ENCODE data around the gene CACNA2D3.

CACNA2D3 gene

DNA sequence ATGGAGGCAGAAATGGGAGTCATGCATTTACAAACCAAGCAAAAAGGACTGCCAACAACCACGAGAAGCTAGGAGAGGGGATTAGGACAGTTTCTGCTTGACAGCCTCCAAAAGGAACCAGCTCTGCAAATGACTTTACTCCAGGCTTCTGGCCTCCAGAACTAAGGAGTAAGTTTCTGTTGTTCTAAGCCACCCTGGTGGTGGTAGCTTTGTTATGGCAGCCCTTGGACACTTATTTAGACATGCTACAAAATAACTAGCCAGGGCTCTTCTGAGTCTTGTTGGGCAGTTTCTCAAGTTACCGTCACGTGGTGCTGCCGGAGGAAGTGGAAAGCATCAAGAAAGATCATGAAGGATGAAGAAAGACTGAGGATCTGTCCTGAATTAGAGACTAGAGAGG, 419.0 kb downstream of the CACNA2D3 start:
- no peak for DNase-seq

DNA sequence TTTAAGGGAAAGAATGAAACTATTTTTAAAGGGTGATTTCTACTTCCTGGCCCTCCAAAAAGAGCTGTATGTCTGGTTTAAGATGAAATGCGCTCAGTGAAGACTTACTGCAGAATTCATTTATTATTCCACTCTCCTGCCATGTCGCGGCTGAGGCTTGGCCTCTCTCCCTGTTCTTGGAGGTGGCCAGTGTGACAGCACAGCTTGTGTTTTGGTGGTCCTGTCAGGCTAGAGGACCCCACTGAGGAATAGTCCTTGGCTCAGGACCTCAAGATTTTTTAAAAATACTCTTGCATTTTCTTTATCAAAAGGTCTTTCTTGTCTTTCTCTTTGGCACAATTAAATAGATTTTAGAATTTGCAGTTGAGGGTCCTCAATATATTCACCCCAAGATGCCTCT, 421.1 kb downstream of the CACNA2D3 start:
- no peak for DNase-seq

DNA sequence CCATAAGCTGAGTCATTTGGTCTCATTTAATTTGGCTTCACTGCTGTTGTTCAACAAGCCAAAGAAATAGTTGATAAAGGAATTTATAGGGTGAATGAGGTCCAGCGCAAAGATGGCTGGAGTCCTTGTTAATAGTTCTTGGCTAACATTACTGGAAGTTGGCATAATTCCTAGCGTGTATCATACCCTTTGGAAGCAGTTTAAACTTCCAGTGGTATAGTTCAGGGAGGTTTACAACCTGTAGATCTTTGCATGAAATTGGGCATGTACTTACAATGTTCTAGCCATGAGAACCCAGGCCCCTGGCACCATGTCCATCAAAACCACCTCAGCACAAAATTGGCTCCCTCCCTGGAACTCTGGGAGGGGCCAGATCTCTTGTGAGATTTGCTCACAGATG, 424.7 kb downstream of the CACNA2D3 start:
- no peak for DNase-seq

DNA sequence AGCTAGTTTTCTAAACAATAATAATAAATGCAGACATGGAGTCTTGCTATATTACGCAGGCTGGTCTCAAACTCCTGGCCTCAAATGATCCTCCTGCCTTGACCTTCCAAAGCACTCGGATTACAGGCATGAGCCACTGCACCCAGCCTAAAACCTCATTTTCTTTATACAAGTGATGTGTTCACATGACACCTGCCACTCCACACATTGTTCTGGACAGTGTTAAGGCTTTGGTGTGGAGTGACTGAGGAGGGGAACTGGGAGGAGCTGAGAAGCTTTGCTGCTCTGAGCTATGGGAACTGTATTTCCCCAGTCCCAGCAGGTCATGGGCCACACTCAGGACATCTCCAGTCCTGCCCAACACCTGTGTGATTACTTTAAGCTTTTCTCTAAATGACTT, 425.5 kb downstream of the CACNA2D3 start:
- no peak for DNase-seq

DNA sequence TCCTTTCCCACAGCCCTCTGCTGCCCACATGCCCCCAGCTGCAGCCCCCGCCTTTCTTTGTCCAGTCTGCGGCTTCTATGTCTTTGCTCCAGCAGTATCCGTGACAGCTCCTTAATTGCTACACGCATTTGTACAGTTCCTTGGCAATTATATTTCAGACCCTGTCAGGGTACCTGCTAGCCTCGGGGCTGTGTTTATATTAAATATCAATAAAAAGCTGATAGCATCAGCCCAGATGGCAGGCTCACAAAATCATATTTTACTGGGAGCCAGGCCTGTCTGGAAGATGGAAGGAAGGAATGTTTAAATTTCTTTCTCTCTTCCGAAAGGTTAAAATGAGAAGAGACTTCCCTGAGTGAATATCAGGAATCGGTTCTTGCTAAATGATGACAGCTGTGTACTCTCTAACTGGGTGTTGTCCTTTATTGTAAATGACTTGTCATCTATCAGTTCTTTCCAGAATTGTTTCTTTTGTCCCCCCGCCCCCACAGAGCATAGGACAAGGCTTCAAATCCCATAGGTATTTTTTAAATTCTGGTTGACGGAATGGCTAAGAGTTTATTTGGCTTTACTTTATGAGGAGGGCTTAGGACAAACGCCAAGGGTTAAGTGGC, 427.4 kb downstream of the CACNA2D3 start:
- DNase-seq, result no peak

DNA sequence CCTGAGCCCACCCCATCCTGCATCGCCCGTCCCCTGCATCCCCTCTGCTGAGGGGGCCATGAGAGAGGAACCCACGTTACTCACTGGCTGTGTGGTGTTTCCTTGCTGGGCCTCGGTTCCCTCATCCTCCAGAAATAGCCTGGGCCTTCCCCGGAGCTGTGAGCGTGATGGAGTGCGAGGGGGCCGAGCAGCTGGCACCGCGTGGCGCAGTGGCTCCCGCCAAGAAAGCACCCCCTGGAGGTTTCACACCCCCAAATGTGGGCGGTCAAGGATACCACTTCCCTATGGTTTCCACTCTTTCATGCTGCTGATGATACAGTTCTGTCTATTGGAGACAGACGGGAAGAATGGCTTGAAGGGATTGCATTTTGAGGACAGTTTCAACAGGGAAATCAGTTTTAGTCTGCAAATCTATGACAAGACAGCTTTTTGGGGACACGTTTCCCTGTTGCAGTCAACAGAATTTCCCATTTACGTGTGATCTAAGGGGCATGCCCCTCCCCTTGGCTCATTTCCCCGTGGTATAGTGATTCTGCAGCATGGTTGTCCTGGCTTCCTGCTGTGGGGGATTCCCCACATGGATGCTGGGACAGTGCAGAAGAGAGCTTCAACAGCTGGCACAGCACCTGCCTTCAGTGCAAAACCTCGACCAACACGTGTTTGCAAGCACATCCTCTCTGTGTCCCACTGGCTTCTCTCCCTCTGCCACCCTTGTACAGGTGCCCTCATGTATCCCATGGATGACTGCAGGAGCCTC, 428.0 kb downstream of the CACNA2D3 start:
- no peak for DNase-seq

DNA sequence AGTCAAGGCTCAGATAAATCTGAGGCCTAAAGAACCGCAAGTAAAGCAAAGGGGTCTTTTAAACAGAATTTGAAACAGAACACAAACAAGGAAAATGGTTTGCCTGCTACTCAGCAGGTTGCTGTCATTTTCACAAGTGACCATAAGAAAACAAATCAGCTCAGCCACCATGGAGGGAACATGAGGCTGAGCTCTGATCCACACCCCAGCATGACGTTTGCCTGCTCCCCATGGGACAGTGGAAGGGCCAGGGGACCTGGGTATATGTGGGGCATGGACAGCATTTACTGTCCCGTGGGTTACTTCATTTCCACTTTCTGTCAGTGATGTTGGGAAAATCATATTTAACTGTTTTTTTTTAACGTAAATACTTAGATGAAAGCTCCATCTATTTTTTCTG, 434.3 kb downstream of the CACNA2D3 start:
- DNase-seq, result no peak

DNA sequence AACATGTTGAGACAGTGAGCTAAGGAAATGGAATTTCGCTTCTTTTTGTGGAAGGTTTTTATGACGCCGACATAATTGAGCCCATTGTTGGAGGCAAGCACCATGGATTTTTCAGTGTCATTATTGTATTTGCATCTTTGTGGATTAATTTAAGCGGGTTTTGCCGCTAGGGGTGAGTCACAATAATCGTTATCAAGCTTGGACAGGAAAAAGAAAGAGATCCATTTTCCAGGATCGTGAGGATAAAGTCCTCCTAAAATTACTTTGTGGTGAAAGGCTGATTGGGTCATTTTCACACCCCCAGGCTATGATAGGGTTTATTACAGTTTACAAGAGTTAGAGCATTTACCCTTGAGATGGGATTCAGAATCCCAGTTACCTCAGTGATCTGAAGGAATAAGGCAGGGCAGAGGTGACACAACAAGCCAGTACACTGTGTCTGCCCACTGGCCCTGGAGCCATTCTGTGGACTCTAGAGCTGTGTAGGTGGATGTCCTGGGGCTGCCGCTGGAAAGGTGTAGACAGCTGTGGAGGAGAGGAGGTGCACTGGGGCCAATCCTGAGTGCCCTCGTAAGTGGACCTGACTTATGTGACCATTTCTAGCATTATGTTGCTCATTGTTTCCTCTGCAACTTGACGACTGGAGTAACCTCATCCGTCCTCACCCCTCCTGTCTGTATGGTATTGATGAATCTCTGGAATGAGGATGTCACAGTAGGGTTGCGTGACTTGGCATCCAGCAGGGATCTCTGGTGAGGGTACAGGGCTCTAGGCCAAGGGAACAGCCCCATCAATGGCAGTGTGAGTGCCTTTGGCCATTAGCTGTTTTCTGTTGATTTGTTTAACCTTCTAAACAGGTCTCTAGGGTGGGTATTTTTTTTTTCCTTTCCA, 435.4 kb downstream of the CACNA2D3 start:
- no peak for DNase-seq

DNA sequence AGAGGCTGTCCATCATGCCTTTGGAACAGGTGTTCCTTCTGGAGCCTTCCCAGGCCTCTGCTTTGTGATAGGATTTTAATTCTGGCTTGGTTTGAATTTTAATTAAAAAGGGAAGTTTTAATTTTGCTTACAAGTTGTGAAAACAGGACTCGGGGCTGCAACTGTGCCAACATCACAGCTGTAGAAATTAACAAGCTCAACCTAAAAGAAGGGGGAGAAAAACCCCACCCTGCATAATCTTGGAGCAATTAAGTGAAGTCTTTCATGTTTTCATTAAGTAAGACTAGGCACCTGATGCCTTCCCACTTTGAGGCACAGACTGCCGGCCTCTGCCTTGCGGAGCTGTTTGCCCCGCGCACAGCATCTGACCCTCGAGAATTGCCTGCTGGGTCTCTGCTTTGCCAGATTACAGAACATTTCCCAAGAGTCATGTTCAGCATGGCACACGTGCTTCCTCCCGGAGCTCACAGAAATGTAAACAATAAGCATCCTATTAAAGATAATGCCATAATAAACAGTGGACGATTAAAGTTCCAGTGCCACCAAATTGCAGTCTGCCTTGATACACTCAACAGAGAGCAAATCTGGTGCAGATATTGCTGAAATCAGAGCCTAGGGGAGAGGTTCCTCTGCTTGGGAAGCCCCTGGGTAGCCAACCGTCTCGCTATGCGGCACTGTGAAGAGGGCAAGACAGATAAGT, 441.3 kb downstream of the CACNA2D3 start:
- no peak for DNase-seq

DNA sequence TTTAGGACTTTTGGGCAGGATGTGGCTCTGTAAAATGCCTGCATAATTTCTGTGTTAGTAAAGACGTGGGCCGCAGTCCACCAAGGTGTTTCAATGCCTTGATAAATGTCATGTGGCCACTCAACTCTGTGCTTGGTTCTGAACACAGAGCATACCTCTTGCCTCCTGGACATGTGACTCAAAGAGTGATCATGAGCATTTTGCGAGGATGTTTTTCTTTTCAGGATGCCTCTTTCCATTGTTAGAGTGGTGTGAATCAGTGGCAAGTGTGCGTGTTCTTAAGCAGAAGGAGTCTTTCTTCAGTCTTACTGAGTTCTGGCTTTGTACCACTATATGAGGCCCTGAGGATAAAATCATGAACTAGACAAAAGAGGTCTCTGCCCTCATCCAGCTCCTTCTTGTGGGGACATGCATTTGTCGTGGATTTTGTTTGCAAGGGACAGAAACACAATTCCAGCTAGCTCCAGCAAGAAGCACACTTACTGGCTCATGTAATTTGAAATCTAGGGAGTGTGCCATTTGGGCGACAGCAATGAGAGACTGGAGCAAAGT, 442.1 kb downstream of the CACNA2D3 start:
- DNase-seq, result no peak

DNA sequence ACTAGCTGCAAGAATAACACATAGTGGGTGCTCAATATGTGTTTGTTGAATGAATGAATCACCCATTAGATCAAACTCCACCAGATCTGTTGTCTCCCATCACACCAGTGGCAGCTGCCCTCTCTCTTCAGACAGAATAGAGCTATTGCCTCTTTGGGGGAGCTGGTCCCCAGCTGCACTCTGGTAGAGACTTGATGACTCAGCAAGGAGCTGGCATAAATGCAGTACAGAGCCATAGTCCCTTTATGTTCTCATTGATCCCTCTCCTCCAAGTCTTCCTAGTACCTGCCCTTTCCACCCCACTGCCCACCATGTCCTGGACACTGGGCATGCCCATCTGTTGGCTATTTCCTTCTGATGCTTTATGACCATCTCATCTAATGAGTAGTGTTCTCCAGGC, 443.6 kb downstream of the CACNA2D3 start:
- no peak for DNase-seq

DNA sequence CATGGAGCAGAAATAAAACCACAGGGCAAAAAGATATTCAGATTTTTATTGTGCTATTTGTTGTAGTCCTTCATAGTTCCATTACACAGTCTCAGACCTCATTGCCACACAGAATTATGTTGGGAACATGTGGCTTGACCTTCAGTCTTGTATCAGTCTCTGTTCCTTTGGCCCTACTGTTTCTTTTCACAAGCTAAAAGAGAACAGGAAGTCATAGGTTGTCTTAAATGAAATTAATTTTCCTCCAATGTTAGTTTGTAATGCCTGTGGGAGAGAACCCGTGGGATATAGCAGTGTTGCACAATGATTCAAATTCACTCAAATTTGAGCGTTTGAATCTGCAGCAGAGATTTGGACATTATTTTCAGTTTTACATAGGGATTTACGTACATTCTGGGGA, 445.6 kb downstream of the CACNA2D3 start:
- no peak for DNase-seq

DNA sequence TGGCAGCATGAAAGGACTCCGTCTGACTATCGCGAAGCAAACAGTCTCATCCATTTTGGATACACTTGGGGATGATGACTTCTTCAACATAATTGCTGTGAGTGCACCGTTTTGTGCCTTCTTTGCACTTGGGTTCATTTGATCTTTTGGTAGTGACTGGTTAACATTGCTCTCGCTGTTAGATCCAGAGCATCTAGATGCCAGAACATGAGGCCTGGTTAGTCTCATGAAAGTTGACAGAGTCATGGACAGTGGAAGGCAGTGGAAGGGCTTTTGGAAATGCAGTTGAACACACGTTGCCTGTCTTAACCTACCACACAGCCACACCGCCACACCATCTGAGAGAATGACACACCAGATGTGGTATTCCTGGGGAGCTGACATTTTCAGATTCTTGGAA, 447.7 kb downstream of the CACNA2D3 start:
- no peak for DNase-seq

DNA sequence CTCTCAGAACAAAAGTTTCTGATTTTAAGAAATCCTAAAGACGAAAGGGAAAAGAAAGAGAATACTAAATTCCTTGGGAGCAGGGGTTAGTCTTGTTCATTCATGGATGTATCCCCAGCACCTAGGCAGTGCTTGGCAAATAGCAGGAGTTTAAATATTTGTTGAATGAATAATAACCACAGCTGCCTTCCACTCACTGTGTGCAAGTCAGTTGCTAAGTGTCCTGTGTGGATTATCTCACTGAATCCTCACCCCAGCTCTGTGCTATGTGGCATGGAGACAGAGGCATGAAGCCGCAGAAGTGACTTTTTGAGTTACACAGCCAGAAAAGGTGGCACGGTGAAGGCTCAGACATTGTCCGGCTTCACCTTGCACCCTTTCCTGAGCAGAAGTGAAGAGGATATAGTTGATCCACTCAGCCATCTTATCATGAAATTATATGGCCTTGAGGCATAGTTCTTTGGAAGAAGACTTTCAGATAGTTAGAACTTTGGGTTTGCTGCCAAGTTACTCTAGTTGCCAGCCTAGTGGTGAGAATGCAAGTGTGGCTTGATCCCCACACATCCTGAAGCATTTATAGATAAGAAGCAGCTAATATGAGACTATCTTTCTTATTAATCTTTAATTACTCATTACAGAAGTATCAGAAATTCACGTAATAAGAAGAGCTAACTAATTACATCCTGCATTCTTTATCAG, 450.0 kb downstream of the CACNA2D3 start:
- no peak for DNase-seq

DNA sequence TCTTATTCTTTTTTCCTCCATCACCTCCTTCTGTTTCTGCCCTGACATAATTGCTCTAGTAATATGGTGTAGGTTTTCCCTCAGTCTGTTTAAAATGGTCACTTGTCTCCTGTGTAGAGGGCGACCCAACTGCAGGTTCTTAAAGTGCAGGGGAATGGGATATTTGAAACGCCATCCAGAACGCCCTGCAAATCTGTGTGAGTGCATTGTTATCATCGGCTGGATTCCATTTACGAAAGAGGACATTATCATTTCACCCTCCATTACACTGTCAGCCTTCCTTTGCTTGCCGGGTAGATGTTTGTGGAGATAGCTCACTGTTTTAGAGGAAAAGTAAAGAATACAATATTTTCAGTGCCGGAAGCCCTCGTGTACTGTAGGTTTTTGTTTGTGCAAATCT, 451.5 kb downstream of the CACNA2D3 start:
- no peak for DNase-seq

DNA sequence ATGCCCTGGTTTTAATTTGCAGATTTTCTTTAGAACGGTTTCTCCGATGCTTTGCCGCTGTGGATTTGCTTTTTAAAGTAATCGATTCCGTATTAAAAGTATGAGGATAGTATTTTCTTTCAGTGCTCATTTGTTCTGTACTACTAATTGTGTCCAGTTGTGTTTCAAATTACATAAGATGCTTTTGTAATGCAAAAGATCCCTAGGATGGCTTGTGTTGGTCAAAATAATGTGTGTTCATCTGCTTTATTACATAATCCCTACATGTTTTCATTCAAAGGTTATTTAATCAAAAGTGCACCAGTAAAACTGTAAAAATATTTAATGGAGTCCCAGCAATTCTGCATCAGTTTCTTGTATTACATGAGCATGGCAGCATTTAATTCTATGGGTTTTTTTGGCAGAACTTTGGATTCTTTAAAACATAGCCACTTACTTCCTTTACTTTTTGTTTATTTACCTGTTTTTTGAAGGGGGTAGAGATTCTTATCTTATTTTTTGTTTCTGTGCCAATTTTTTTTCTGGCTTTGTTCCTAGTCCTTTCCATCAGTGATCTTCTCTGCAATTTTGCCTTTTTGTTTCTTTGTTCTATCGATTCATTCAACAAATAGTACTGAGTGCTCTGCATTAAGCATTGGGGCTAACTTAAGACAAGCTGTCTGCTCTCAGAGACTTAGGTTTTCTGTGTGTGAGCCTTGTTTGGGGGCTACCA, 452.7 kb downstream of the CACNA2D3 start:
- no peak for DNase-seq

DNA sequence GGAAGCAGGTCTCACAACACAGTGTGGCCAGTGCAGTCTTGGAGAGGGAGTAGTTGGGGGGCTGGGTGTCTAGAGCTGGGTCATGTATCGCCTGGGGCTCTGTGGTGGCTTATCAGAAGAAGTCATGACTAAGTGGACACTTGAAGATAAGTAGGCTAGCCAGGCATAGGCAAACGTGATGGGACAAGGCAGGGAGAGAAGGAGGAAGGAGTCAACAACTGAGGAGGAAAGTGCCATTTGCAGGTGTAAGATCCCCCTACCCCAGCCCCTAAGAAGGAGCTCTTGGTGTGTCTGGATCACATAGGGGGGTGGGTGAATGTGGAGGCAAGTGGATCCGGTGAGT, 453.2 kb downstream of the CACNA2D3 start:
- DNase-seq, result no peak

DNA sequence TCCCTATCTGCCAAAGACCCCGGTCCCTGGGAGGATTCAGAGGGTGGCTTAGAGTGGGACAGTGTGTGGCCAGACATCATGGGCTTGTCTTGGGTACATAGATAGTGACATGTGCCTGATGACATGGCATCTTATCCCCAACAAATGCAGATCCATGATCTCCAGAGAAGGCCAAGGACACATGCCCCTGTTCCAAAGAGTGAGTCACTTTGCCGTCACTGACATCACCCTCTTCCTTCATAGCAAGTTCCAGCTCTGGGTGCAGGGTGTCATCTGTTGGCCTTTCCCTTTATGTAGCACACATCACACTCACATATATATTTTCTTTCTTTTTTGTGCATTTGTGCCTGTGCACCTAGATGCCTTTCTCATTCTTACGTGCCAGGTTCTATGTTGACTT, 455.0 kb downstream of the CACNA2D3 start:
- no peak for DNase-seq

DNA sequence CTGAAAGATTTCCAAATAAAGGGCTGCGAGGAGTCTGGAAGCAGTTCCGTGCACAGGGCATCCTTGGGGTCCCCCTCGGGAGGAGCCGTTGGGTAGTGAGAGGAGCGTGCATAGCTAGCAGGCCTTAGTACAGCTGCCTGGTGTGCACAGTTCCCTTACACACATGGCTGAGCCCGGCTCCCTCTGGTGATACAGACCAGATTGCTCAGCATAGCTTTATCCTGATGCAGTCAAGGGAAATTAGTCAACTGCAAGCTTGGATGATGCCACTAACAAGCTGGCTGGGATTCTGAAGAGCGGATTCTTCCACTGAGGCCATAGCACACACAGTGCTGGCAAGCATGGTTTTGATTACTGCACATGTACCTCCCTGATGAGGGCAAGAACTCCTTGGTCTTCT, 456.1 kb downstream of the CACNA2D3 start:
- no peak for DNase-seq

DNA sequence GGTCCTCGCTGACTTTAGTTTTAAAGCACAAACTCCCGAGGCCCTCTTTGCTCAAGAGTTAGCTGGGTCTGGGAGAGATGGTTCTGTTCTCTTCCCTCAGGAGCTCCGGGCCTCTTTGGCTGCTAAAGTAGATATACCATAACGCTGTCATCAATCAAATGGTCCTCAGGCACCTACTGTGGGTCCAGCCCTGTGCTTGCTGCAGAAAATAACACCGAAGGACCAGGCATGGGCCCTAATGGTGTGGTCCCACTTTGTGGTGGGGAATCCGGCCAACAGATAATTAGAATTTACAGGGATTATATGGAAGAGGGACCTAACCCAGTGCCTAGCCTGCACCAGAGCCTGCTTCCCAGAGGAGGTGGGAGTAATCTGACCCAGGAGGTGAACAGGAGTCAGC, 458.1 kb downstream of the CACNA2D3 start:
- DNase-seq, result no peak

DNA sequence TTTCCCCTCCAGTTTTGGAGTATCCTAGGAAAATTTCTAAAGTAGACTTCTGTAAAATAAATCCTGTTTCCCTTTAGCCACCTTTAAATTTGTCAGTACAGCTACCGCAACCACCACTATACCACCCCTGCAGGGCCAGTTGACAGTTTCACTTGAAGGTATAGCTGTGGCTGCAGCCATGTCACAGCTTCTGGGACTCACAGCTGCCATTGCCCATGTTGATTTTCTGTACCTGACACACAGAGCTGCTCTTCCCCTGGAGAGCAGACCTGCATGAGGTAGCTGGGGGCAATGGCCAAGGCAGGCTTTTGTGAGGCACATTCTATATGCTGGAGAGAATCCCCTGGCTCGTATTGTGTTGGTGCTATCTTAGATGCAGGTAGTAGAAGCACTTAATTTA, 460.1 kb downstream of the CACNA2D3 start:
- DNase-seq, result no peak

DNA sequence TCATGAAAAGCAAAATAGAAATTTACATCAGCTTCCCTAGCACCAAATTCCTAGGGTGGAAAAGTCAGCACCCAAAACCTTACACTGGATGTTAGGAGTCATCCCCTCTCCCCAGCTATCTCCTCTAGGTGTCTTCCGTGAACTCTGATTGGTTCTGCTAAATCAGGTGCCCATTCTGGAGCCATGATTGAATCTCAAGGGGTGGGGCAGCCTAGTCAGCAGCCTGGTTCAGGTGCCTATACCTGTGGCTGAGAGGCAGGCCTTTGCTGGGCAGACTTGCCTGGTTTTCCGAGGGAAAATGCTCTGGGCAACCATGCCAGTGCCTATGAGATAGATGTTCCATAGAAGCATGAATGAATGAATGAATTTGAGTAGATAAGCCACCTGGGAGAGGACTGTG, 468.8 kb downstream of the CACNA2D3 start:
- no peak for DNase-seq
